T-helper 2 cell treated with Interferon-gamma antibody and Interleukin-4, amounts not matched to agents 100 ng/mL and 5 ng/mL, for 36 hours (primary cell): ENCODE results near the gene KIF23. TPM values are rescaled to one million over a fixed set of nuclear protein-coding genes. Genes with fewer than 3 reads are reported as not detected.

Experiments
- intact Hi-C: fragments of 100-400 bp; cut with micrococcal nuclease; formaldehyde crosslinking; loops from one replicate; pipeline ENCODE4 v1.15.1; 2023
- total RNA-seq: library from RNA; stranded (reverse); gene quantifications from 2 replicates; pipeline ENCODE4 v1.2.3, GENCODE V29; 2022

KIF23 gene
- total RNA-seq, 1 donor from 2014 or later = 55.3 TPM

GRCh38 chr15:69434679-69435078, 20.5 kb downstream of the KIF23 start:
- intact Hi-C loops = no loop called here

DNA sequence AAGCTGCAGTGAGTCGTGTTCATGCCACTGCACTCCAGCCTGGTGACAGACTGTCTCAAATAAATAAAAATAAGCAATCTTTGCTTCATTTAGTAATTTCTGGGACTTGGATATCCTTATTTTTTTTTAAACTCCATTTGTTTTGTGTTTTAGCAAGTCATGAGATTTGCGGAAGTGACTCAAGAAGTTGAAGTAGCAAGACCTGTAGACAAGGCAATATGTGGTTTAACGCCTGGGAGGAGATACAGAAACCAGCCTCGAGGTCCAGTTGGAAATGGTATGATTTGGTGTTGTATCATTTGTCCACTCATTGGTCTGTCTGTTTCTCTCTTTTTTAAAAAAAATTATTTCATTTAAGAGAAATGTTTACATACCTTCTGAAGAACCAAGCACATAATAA, 21.8 kb downstream of the KIF23 start:
- intact Hi-C loops = no loop called here

DNA sequence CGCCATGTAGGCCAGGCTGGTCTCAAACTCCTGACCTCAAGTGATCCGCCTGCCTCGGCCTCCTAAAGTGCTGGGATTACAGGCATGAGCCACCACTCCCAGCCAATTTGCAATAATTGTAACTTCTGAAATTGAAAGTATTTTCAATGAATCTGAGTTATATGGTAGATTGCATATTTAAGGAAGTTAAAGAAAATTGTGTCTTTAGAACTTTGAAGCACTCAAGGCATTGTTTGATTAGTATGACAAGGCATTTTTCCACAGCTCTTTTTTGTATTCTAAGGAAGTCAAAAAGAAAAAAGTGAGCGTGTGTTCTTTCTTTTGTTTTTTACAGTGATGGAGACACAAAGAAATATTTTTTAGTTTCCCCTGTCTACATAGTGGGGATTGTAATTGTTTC, 22.8 kb downstream of the KIF23 start:
- intact Hi-C loops = no loop called here

DNA sequence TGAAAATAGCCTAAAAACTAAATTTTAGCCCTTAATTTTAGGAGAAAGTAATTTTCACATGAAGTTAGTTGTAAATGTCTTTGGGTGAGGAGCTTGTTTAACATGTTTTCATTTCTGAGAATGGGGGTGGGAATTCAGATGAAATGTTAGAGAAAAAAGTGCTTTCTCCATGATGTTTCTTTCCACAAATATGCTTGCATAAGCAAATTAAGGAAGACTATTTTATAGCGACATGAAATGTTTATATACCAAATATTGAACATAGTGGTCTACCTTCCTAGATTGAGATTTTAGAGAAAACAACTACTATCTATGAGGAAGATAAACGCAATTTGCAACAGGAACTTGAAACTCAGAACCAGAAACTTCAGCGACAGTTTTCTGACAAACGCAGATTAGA, 25.5 kb downstream of the KIF23 start:
- intact Hi-C loops = loop anchor here (5.0 kb wide), 1 partner anchor 277 kb away; the partner anchor contains the start of gene GLCE

DNA sequence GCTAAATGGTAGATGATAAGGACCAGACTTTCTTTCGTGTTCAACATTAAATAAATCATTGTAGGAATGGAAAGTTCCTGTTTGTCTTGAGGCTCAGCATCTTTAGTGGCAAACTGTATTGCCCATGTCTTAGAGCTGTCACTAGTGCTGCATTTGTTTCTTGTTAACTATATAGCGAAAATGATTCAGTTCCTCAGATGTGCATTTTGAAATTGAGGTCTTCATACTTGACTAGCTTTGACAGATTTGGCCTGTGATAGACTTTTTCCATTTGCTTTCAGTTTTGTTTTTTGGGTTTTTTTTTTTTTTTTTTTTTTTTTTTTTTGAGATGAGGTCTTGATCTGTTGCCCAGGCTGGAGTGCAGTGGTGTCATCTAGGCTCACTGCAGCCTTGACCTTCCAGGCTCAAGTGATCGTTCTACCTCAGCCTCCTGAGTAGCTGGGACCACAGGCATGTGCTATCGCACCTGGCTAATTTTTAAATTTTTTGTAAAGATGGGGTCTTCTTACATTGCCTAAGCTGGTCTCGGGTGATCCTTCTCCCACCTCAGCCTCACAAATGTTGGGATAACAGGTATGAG, 29.0 kb downstream of the KIF23 start:
- intact Hi-C loops = loop anchor here (1.0 to 5.0 kb wide), 3 partner anchors 9 to 281 kb away; partner anchors contain the start of genes GLCE, KIF23 and RPLP1

- intact Hi-C loops = loop anchor here (5.0 kb wide), 1 partner anchor 282 kb away; the partner anchor contains the start of gene GLCE
These were observed 30.5 kb downstream of the KIF23 start for GRCh38 chr15:69444686-69445085.

DNA sequence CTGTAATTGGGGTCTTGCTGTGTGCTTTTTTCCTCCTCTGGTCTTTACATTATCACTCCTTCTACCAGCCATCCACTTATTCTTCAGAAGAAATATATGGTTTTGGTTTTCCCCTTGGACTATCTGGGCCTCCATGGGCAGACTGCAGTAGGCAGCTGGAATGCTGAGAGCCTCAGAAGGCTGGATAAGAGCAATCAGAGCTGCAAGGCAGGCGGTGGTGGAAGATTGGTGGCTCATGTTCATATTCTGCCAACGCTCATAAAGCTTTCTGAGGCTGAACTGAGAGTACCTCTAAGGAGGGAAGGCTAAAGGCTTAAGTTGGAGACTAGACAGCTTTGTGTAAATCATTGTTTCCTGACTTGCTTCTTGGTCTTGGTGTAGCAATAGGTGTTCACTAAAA, 32.8 kb downstream of the KIF23 start:
- intact Hi-C loops = no loop called here

DNA sequence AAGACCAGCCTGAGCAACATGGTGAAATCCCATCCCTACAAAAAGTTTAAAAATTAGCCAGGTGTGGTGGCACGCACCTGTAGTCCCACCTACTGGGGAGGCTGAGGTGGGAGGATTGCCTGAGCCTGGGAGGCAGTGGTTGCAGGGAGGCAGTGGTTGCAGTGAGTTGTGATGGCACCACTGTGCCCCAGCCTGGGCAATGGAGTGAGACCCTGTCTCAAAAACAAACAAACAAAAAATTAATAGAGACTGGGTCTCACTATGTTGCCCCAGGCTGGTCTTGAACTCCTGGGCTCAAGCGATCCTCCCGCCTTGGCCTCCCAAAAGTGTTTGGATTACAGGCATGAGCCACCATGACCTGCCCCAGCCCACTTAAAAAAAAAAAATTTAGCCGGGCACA, 36.1 kb downstream of the KIF23 start:
- intact Hi-C loops = loop anchor here (5.0 kb wide), 1 partner anchor 633 kb away; no protein-coding TSS in a partner anchor

GRCh38 chr15:69450968-69451695, 37.0 kb downstream of the KIF23 start:
- intact Hi-C loops = loop anchor here (5.0 kb wide), 1 partner anchor 634 kb away; no protein-coding TSS in a partner anchor

GRCh38 chr15:69451951-69452691, 38.0 kb downstream of the KIF23 start:
- intact Hi-C loops = loop anchor here (1.0 to 5.0 kb wide), 5 partner anchors 9 to 635 kb away; partner anchors contain the start of gene KIF23

DNA sequence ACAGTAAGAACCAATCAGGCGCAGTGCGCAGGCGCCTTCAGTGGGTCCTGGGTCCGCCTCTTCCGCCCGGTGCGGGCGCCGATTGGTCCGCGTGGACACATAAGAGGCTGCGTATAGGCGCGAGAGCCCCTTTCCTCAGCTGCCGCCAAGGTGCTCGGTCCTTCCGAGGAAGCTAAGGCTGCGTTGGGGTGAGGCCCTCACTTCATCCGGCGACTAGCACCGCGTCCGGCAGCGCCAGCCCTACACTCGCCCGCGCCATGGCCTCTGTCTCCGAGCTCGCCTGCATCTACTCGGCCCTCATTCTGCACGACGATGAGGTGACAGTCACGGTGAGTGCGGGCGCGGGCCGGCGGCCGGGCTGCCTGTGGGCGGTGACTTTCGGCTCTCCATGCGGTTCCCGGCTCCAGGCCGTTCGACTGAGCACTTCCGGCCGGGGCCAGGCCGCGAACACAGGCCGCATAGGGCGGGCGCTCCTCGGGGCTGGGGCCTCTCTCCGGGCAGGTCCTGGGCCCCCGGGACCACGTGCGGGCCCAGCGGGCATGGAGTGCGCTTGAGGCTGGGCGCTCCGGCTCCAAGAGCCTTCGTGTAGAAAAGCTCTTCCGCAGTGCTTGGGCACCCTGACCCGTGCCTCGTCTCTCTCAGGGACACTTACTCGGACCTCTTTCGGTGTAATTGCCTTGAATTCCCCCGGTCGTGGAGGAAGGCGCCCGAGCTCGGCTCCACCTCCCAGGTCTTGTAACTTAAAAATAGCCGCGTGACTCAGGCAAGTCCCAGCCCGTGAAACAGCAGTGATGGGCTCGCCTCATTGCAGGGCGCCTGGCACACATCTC, 38.8 kb downstream of the KIF23 start, which contains the start of gene RPLP1:
Gene RPLP1 (plus strand): TSS at position 127 of the 830 bp plus-strand sequence. CDS start 131 bp downstream, at position 258.
- intact Hi-C loops = loop anchor here (1.0 to 5.0 kb wide), 6 partner anchors 9 to 645 kb away; partner anchors contain the start of gene KIF23

DNA sequence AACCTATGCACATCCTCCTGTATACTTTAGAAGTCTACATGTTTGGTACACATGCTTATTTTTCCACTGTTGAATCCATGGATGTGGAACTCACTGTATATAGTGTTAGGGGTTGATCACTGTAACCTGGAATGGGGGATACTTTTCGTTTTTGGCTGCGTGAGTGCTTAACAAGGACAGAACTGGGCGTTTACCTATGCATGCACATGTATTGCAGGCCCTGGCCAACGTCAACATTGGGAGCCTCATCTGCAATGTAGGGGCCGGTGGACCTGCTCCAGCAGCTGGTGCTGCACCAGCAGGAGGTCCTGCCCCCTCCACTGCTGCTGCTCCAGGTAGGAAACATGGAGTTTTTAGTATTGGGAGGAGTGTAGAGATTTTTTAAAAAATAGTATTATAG, 40.8 kb downstream of the KIF23 start:
- intact Hi-C loops = loop anchor here (5.0 kb wide), 1 partner anchor 638 kb away; no protein-coding TSS in a partner anchor

GRCh38 chr15:69456208-69457166, 42.3 kb downstream of the KIF23 start:
- intact Hi-C loops = no loop called here

- intact Hi-C loops = no loop called here
These were observed 43.4 kb downstream of the KIF23 start for GRCh38 chr15:69457304-69458280.

GRCh38 chr15:69459066-69459465, 44.9 kb downstream of the KIF23 start:
- intact Hi-C loops = no loop called here

DNA sequence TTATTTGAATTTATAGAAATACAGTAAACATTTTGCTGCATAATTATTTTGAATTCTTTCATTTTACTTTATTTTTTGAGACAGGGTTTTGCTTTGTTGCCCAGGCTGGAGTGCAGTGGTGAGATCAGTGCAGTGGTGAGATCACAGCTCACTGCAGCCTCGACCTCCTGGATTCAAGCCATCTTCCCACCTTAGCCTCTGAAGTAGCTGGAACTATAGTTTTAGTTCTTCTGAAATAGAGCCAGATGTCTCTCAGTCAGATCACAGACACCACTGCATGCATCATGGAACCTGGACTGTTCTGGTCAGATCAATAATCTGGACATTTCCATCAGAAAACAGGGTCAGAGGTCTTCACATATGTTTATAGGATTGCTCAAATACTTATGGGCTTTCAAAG, 46.3 kb downstream of the KIF23 start:
- intact Hi-C loops = no loop called here

DNA sequence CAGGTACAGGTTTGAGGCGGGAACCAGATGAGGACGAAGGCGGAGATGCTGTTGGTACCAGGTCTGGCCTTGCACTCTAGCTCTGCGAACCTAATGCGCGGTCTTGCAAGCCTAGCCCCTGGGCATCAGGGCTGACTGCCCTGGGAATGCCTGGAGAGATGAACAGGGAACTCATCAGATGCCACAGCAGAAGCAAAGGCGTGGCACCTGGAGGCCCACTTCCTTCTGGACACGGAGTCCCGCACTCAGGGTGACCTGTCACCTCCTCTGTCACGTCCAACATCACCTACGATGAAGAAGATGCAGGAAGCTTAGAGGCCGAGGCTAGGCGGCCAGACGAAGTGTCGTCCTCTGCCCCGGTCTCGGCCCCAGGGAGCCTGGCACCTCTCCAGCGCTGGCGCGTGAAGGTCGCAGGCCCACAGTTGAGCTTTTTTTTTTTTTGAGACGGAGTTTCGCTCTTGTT, 47.9 kb downstream of the KIF23 start:
- intact Hi-C loops = loop anchor here (1.0 kb wide), 1 partner anchor 10 kb away; the partner anchor contains the start of gene RPLP1
